DND-41 (cell line): Measurements from ENCODE around the gene ZNF277.

ENCODE experiments used
- ATAC-seq: fragments of 200-7000 bp; cut with Tn5 transposase; 3 replicates; pipeline ENCODE4 v1.9.1; 2021; ENCODE audit warnings: low read depth; ENCODE audit not compliant: insufficient read depth
- DNase-seq: peaks from one replicate; pipeline ENCODE4 v3.0.0-alpha.2; 2020
- H2AFZ ChIP-seq: 2 replicates; pipeline ENCODE4 v1.6.0; 2012; ENCODE audit warnings: low read depth, low read length
- H3K27ac ChIP-seq: 2 replicates; pipeline ENCODE4 v1.5.1; 2012; ENCODE audit warnings: low read length, inconsistent platforms
- H3K27me3 ChIP-seq: fragments of 200-600 bp; sonication (generic); 2 replicates; pipeline ENCODE4 v1.6.0; 2012; ENCODE audit warnings: low read length, mild to moderate bottlenecking, inconsistent platforms; ENCODE audit not compliant: insufficient read depth, poor library complexity
- H3K36me3 ChIP-seq: 2 replicates; pipeline ENCODE4 v1.5.1; 2012; ENCODE audit warnings: low read length, inconsistent platforms; ENCODE audit not compliant: insufficient read depth
- H3K4me1 ChIP-seq: 2 replicates; pipeline ENCODE4 v1.5.1; 2012; ENCODE audit warnings: mild to moderate bottlenecking, low read length; ENCODE audit not compliant: insufficient read depth
- H3K4me2 ChIP-seq: 2 replicates; pipeline ENCODE4 v1.6.0; 2012; ENCODE audit warnings: mild to moderate bottlenecking, moderate library complexity, low read length, inconsistent platforms; ENCODE audit not compliant: insufficient read depth
- H3K4me3 ChIP-seq, 2 experiments: fragments of 200-600 bp in 1 of 2; shearing (Covaris generic) in 1 of 2; 2 replicates each; pipeline ENCODE4 v1.5.1; 2012 to 2016; ENCODE audit warnings: inconsistent platforms in 2 of 2, low read length in 2 of 2, mild to moderate bottlenecking in 2 of 2, low read depth in 1 of 2, moderate library complexity in 1 of 2
- H3K79me2 ChIP-seq: 2 replicates; pipeline ENCODE4 v1.6.0; 2012; ENCODE audit warnings: low read length, inconsistent platforms; ENCODE audit not compliant: insufficient read depth
- H3K9ac ChIP-seq: 2 replicates; pipeline ENCODE4 v1.6.0; 2012; ENCODE audit warnings: low read depth, mild to moderate bottlenecking, inconsistent platforms, low read length, moderate library complexity
- H3K9me3 ChIP-seq: 2 replicates; pipeline ENCODE4 v1.5.1; 2012; ENCODE audit warnings: low read length, moderate library complexity, mild to moderate bottlenecking, inconsistent platforms; ENCODE audit not compliant: insufficient read depth, severe bottlenecking
- H4K20me1 ChIP-seq: 2 replicates; pipeline ENCODE4 v1.6.0; 2012; ENCODE audit warnings: low read length; ENCODE audit not compliant: insufficient read depth
- EZH2 ChIP-seq: IDR thresholded peaks from 3 replicates; pipeline ENCODE4 v1.6.1; 2012; ENCODE audit warnings: borderline replicate concordance, low read depth, mild to moderate bottlenecking, moderate library complexity, low read length, inconsistent platforms; ENCODE audit not compliant: severe bottlenecking
- TF ChIP-seq, protein P1 (sequence below): IDR thresholded peaks from 2 replicates; pipeline ENCODE4 v1.5.1; 2012; ENCODE audit warnings: borderline replicate concordance, low read length, moderate library complexity, mild to moderate bottlenecking; ENCODE audit not compliant: poor library complexity, severe bottlenecking; ENCODE audit errors: extremely low read depth

ZNF277 gene

DNA sequence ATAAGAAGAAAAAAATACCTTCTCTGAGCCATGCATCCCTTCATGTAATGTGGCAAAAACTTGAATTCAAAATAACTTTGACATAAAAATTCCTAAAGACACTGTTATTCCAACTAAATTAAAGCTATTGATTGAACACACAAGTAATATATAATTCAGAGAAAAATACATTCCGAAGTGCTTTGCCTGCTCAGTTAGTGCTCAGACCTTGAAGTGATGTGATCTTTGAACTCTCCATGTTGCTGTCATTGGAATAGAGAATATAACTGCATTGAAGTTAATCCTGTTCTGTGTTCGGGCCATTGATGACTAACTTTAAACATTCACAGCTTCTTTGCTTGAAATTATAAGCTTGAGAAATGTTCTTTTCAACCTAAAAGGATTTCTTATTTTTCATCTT, 129.8 kb downstream of the ZNF277 start:
- ATAC-seq (no peak), DNase-seq (no peak)
- Histone ChIP-seq H3K9ac (no peak overlapping the region), H3K27ac (no peak overlapping the region), H3K4me3 (no peak overlapping the region), H3K27me3 (no peaks in the 10 kb centered on the region), H3K9me3 (no peaks in the 10 kb centered on the region), H3K36me3 (peaks cover 57% of the 10 kb centered on the region), H3K4me2 (no peak overlapping the region), H2AFZ (no peak overlapping the region), H4K20me1 (no peaks in the 10 kb centered on the region), H3K4me1 (no peaks in the 10 kb centered on the region), H3K79me2 (no peaks in the 10 kb centered on the region)
- TF ChIP-seq, protein P1, sequence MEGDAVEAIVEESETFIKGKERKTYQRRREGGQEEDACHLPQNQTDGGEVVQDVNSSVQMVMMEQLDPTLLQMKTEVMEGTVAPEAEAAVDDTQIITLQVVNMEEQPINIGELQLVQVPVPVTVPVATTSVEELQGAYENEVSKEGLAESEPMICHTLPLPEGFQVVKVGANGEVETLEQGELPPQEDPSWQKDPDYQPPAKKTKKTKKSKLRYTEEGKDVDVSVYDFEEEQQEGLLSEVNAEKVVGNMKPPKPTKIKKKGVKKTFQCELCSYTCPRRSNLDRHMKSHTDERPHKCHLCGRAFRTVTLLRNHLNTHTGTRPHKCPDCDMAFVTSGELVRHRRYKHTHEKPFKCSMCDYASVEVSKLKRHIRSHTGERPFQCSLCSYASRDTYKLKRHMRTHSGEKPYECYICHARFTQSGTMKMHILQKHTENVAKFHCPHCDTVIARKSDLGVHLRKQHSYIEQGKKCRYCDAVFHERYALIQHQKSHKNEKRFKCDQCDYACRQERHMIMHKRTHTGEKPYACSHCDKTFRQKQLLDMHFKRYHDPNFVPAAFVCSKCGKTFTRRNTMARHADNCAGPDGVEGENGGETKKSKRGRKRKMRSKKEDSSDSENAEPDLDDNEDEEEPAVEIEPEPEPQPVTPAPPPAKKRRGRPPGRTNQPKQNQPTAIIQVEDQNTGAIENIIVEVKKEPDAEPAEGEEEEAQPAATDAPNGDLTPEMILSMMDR = no peak
- TF ChIP-seq EZH2 = no peak

DNA sequence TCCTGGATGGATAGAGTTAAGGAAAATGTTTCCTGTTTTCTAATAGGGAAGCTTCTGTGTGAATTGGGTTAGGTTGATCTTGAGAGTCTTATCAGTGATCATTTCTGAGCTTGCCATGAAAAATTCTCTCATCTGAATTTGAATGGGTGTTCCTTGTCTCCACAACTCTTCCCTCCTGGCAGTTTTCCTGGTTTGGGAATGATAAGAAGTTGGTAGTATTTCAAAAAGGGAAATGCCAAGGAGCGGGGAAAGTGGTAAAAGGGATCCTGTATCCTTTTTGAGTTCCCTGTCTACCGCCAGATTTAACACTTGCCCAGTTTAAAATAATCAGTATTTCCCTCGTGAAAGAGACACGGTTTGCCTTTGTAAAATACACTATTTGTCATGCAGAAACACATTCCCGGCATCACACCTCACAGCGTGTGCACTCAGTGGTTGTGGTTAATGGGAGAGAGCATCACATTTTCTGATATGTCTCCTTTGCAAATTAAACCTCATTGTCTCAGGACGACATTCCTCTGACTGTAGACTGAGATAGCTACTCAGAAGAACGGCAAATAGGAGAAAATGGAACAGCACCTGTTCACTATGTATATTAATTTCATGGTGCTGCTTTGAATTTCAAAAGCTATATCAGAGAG, 130.6 kb downstream of the ZNF277 start:
- ATAC-seq = no peak
- Histone ChIP-seq H3K4me1 (no peaks in the 10 kb centered on the region), H3K79me2 (no peaks in the 10 kb centered on the region), H3K4me3 (no peak overlapping the region), H3K4me2 (no peak overlapping the region), H2AFZ (no peak overlapping the region), H3K9ac (no peak overlapping the region), H4K20me1 (no peaks in the 10 kb centered on the region), H3K27ac (no peak overlapping the region), H3K27me3 (no peaks in the 10 kb centered on the region), H3K36me3 (peaks cover 55% of the 10 kb centered on the region), H3K9me3 (no peaks in the 10 kb centered on the region)
- no peak for DNase-seq
- TF ChIP-seq EZH2 = no peak
- TF ChIP-seq, protein P1 = no peak

DNA sequence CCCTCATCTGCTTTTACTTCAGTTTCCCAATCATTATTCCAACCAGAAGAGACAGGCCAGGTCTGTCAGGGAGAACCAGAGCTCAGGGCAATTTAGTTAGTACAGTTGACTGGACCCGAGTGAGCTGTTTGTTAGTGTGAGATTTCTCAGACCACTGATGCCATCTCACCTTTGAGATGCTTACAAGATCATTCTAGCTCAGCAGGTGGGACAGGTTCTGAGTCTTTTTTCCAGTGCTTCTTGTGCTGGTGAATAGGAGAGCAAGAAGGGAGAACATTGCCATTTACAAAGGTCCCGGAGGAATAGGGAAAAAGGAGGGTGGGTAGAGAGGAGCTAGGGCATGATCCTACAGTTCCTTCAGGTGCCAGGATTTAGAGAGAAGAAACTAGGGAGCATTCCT, 131.4 kb downstream of the ZNF277 start:
- no peaks in the 10 kb centered on the region for H3K9me3 ChIP-seq
- peaks cover 62% of the 10 kb centered on the region for H3K36me3 ChIP-seq
- H3K4me3 ChIP-seq = no peak overlapping the region
- no peak overlapping the region for H3K4me2 ChIP-seq
- no peaks in the 10 kb centered on the region for H4K20me1 ChIP-seq
- no peak overlapping the region for H3K27ac ChIP-seq
- no peaks in the 10 kb centered on the region for H3K4me1 ChIP-seq
- H3K79me2 ChIP-seq = no peaks in the 10 kb centered on the region
- no peak for DNase-seq
- H3K27me3 ChIP-seq = no peaks in the 10 kb centered on the region
- H3K9ac ChIP-seq = no peak overlapping the region
- H2AFZ ChIP-seq = no peak overlapping the region
- no peak for ATAC-seq
- TF ChIP-seq EZH2 = no peak
- TF ChIP-seq, protein P1 = no peak
